Gastrocnemius medialis (tissue), 4 donors: ENCODE measurements around the gene OR6J1.

ENCODE experiments used
- POLR2A ChIP-seq, 2 donors: fragments of 450-650 bp; IDR thresholded peaks; one replicate each; pipeline ENCODE4 v1.6.1; 2017; ENCODE audit warnings: antibody characterized with exemption in 2 of 2, mild to moderate bottlenecking in 2 of 2, moderate library complexity in 2 of 2
- TF ChIP-seq, protein P1 (sequence below), 5 experiments: fragments of 450-650 bp in 3 of 5; fragments of 200-600 bp in 2 of 5; sonication (generic) in 2 of 5; IDR thresholded peaks in 4 of 5; conservative IDR thresholded peaks in 1 of 5; 1 replicate in 4 of 5; 2 replicates in 1 of 5; pipeline ENCODE4 v1.5.1; 2016 to 2019; ENCODE audit warnings: antibody characterized with exemption in 5 of 5, mild to moderate bottlenecking in 3 of 5, moderate library complexity in 3 of 5

DNA sequence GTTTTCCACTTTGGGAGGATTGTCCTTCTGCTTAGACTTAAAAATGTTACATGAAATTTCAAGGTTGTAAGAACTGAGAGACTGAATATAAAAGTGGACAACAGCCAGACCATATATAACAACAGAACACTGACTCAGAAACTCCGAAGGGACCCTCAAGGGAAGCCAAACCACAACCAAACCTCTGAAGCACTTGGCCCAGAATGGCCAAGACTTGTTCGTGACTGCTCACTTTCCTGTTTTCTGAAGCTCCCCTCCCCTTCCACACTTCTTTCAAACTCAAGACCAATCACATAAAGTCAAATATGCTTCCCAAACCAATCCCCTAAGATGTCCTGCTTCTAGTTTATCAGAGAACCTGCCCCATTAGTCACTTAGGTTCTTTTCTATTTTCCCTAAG, 13.7 kb downstream of the OR6J1 start:
- TF ChIP-seq, protein P1, sequence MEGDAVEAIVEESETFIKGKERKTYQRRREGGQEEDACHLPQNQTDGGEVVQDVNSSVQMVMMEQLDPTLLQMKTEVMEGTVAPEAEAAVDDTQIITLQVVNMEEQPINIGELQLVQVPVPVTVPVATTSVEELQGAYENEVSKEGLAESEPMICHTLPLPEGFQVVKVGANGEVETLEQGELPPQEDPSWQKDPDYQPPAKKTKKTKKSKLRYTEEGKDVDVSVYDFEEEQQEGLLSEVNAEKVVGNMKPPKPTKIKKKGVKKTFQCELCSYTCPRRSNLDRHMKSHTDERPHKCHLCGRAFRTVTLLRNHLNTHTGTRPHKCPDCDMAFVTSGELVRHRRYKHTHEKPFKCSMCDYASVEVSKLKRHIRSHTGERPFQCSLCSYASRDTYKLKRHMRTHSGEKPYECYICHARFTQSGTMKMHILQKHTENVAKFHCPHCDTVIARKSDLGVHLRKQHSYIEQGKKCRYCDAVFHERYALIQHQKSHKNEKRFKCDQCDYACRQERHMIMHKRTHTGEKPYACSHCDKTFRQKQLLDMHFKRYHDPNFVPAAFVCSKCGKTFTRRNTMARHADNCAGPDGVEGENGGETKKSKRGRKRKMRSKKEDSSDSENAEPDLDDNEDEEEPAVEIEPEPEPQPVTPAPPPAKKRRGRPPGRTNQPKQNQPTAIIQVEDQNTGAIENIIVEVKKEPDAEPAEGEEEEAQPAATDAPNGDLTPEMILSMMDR (IDR thresholded peaks at IDR 0.05 in 4 of 5, conservative IDR thresholded peaks at IDR 0.05 in 1 of 5), result no peak
- TF ChIP-seq POLR2A (IDR thresholded peaks at IDR 0.05), result no peak
